Measurements from ENCODE around the gene HEYL. TPM values are rescaled to one million over a fixed set of nuclear protein-coding genes. Genes with fewer than 3 reads are reported as not detected.

Gene HEYL
- total and polyA plus RNA-seq, 7 donors, result 0.92 to 14.7 (median 2.5) TPM

- intact Hi-C loops (cut with DNase I), result no loop called here
- 95 to 98% methylated on average over 1 of the region's 1 CpG for WGBS, 2 donors
- DNase-seq, result no peak
- H3K4me3 ChIP-seq, result no peak overlapping the region
- peaks cover 0 to 23% (median 11%) of the 10 kb centered on the region in 3 donors for H3K27me3 ChIP-seq
- peaks cover 0 to 19% (median 17%) of the 10 kb centered on the region in 4 donors for H3K4me1 ChIP-seq
- H3K36me3 ChIP-seq, result no peaks in the 10 kb centered on the region
- TF ChIP-seq POLR2A (IDR thresholded peaks at IDR 0.05), result no peak
- H3K9me3 ChIP-seq, result no peaks in the 10 kb centered on the region
- no peak overlapping the region for H3K27ac ChIP-seq
These were observed 35.8 kb upstream of the HEYL start for GRCh38 chr1:39675220-39675619.

- intact Hi-C loops (cut with DNase I), result no loop called here
- Histone ChIP-seq H3K4me1 (peaks cover 0 to 19% (median 17%) of the 10 kb centered on the region in 4 donors), H3K36me3 (no peaks in the 10 kb centered on the region), H3K9me3 (no peaks in the 10 kb centered on the region), H3K27ac (no peak overlapping the region), H3K27me3 (peaks cover 0 to 42% (median 24%) of the 10 kb centered on the region in 3 donors), H3K4me3 (no peak overlapping the region)
- TF ChIP-seq POLR2AphosphoS5 (IDR thresholded peaks at IDR 0.05), result no peak
- no peak for TF ChIP-seq POLR2A (IDR thresholded peaks at IDR 0.05)
- no peak for TF ChIP-seq CTCF (IDR thresholded peaks at IDR 0.05)
- TF ChIP-seq EP300 (IDR thresholded peaks at IDR 0.05), result no peak
- 90 to 94% methylated on average over 3 of the region's 3 CpGs for WGBS, 2 donors
- DNase-seq, result no peak
These were observed 33.8 kb upstream of the HEYL start for GRCh38 chr1:39673215-39673614.

- intact Hi-C loops (cut with DNase I), result no loop called here
- DNase-seq, result no peak
- Histone ChIP-seq H3K27me3 (peaks cover 0 to 46% (median 24%) of the 10 kb centered on the region in 3 donors), H3K4me1 (peaks cover 0 to 19% (median 17%) of the 10 kb centered on the region in 4 donors), H3K4me3 (peak overlapping the region in 1 of 4 donors; percentile 46), H3K36me3 (no peaks in the 10 kb centered on the region), H3K9me3 (no peaks in the 10 kb centered on the region), H3K27ac (no peak overlapping the region)
- 20 to 23% methylated on average over 12 of the region's 12 CpGs for WGBS, 2 donors
- TF ChIP-seq EP300 (IDR thresholded peaks at IDR 0.05) (no peak), POLR2A (IDR thresholded peaks at IDR 0.05) (no peak), POLR2AphosphoS5 (IDR thresholded peaks at IDR 0.05) (no peak), CTCF (IDR thresholded peaks at IDR 0.05) (no peak)
These were observed 33.1 kb upstream of the HEYL start for GRCh38 chr1:39672551-39672947.

GRCh38 chr1:39671793-39672550 lies 32.5 kb upstream of the HEYL start, which contains the start of gene NT5C1A:
TSS of gene NT5C1A (minus strand) at chr1:39672107. CDS start at chr1:39672038, 69 bp downstream.
- intact Hi-C loops (cut with DNase I), result no loop called here

More at GRCh38 chr1:39671793-39672550, 32.5 kb upstream of the HEYL start, which contains the start of gene NT5C1A:
- WGBS, 2 donors, result 2 to 5% methylated on average over 55 of the region's 55 CpGs
- H3K4me1 ChIP-seq, result peaks cover 0 to 19% (median 17%) of the 10 kb centered on the region in 4 donors
- H3K27ac ChIP-seq, result no peak within 1 kb of the TSS
- TF ChIP-seq EP300 (IDR thresholded peaks at IDR 0.05) (no peak), CTCF (IDR thresholded peaks at IDR 0.05) (no peak), POLR2A (IDR thresholded peaks at IDR 0.05) (no peak), POLR2AphosphoS5 (IDR thresholded peaks at IDR 0.05) (no peak)
- H3K36me3 ChIP-seq, result no peaks in the 10 kb centered on the region
- peaks cover 0 to 52% (median 24%) of the 10 kb centered on the region in 3 donors for H3K27me3 ChIP-seq
- peak within 1 kb of the TSS; percentile 18 to 53 (median 42) for H3K4me3 ChIP-seq
- H3K9me3 ChIP-seq, result no peaks in the 10 kb centered on the region
- DNase-seq, result no peak

Measured in sigmoid colon (tissue), 7 donors.